IMR-90 (cell line): ENCODE measurements around the gene OR13G1. TPM values are rescaled to one million over a fixed set of nuclear protein-coding genes. Genes with fewer than 3 reads are reported as not detected.

ENCODE experiments used
- ATAC-seq: fragments of 200-7000 bp; cut with Tn5 transposase; 2 replicates; pipeline ENCODE4 v1.9.1; 2020; ENCODE audit warnings: low read depth, mild to moderate bottlenecking, moderate library complexity
- BruUV-seq: library from RNA; stranded (reverse); fragments of 400-500 nt; replicated peaks from 2 replicates; lab custom pipeline; 2021; lab: Mats Ljungman, UMichigan
- CTCF ChIA-PET: fragments of 300-600 bp; formaldehyde crosslinking; extraction: SDS; loops from one replicate; lab custom pipeline; 2021; ENCODE audit warnings: antibody characterized with exemption; lab: Yijun Ruan, JAX
- POLR2A ChIA-PET: fragments of 300-600 bp; sonication (Branson Sonifier 250); formaldehyde crosslinking; loops from one replicate; lab custom pipeline; 2022; ENCODE audit warnings: antibody characterized with exemption; ENCODE audit not compliant: unreplicated experiment; lab: Charles Lee
- DNase-seq: peaks from one replicate; pipeline ENCODE4 v3.0.0; 2013
- H2AFZ ChIP-seq: replicated peaks from 2 replicates; pipeline ENCODE3; 2013; ENCODE audit warnings: low read length, mild to moderate bottlenecking; ENCODE audit not compliant: poor library complexity
- H2AK5ac ChIP-seq: 2 replicates; pipeline ENCODE4 v1.6.1; 2013; ENCODE audit warnings: low read depth, low read length, inconsistent platforms
- H2AK9ac ChIP-seq: replicated peaks from 2 replicates; pipeline ENCODE3; 2013; ENCODE audit warnings: mild to moderate bottlenecking, low read depth, low read length, moderate library complexity; ENCODE audit not compliant: poor library complexity
- H2BK120ac ChIP-seq: 2 replicates; pipeline ENCODE4 v1.6.1; 2013; ENCODE audit warnings: low read depth, low read length, inconsistent platforms
- H2BK15ac ChIP-seq: 3 replicates; pipeline ENCODE4 v1.6.1; 2013; ENCODE audit warnings: low read depth, low read length, inconsistent platforms
- H2BK20ac ChIP-seq: 2 replicates; pipeline ENCODE4 v1.6.1; 2013; ENCODE audit warnings: low read depth, mild to moderate bottlenecking, inconsistent platforms, low read length, moderate library complexity
- H2BK5ac ChIP-seq: 2 replicates; pipeline ENCODE4 v1.6.1; 2013; ENCODE audit warnings: mild to moderate bottlenecking, low read depth, low read length, inconsistent platforms; ENCODE audit not compliant: poor library complexity, severe bottlenecking
- H3K14ac ChIP-seq: replicated peaks from 2 replicates; pipeline ENCODE4 v1.6.1; 2013; ENCODE audit warnings: low read depth, low read length, inconsistent platforms
- H3K18ac ChIP-seq: 2 replicates; pipeline ENCODE4 v1.6.1; 2013; ENCODE audit warnings: low read depth, low read length, control low read depth
- H3K23ac ChIP-seq: 2 replicates; pipeline ENCODE4 v1.6.1; 2013; ENCODE audit warnings: low read depth, low read length, inconsistent platforms
- H3K27ac ChIP-seq: 2 replicates; pipeline ENCODE4 v1.5.1; 2013; ENCODE audit warnings: mild to moderate bottlenecking, control low read depth, low read length; ENCODE audit not compliant: insufficient read depth
- H3K27me3 ChIP-seq: 2 replicates; pipeline ENCODE4 v1.6.1; 2013; ENCODE audit warnings: low read length; ENCODE audit not compliant: control insufficient read depth, insufficient read depth
- H3K36me3 ChIP-seq: 2 replicates; pipeline ENCODE4 v1.6.1; 2013; ENCODE audit warnings: low read length, mixed read lengths; ENCODE audit not compliant: control insufficient read depth, insufficient read depth
- H3K4ac ChIP-seq: 2 replicates; pipeline ENCODE4 v1.6.1; 2013; ENCODE audit warnings: low read depth, low read length, inconsistent platforms
- H3K4me1 ChIP-seq: 2 replicates; pipeline ENCODE4 v1.6.1; 2013; ENCODE audit warnings: low read length, mixed read lengths; ENCODE audit not compliant: control insufficient read depth, insufficient read depth
- H3K4me2 ChIP-seq: 2 replicates; pipeline ENCODE4 v1.6.1; 2013; ENCODE audit warnings: low read depth, mild to moderate bottlenecking, control low read depth, low read length, moderate library complexity
- H3K4me3 ChIP-seq: 2 replicates; pipeline ENCODE4 v1.5.1; 2013; ENCODE audit warnings: low read depth, mild to moderate bottlenecking, control low read depth, low read length, moderate library complexity; ENCODE audit not compliant: insufficient read depth
- H3K56ac ChIP-seq: 2 replicates; pipeline ENCODE4 v1.6.1; 2013; ENCODE audit warnings: low read length, inconsistent platforms; ENCODE audit not compliant: insufficient read depth; ENCODE audit errors: extremely low read depth
- H3K79me1 ChIP-seq, 2 experiments: 2 replicates each; pipeline ENCODE4 v1.6.1; 2013; ENCODE audit warnings: low read length in 2 of 2, inconsistent platforms in 1 of 2, low read depth in 1 of 2
- H3K9ac ChIP-seq: 2 replicates; pipeline ENCODE4 v1.6.1; 2013; ENCODE audit warnings: low read depth, low read length, control low read depth
- H3K9me1 ChIP-seq: 2 replicates; pipeline ENCODE4 v1.6.1; 2013; ENCODE audit warnings: low read length, inconsistent platforms; ENCODE audit not compliant: insufficient read depth
- H3K9me3 ChIP-seq: 2 replicates; pipeline ENCODE4 v1.6.1; 2013; ENCODE audit warnings: low read length; ENCODE audit not compliant: control insufficient read depth, insufficient read depth
- H4K20me1 ChIP-seq: 2 replicates; pipeline ENCODE4 v1.6.1; 2013; ENCODE audit warnings: low read length, inconsistent platforms; ENCODE audit not compliant: insufficient read depth
- H4K5ac ChIP-seq: 2 replicates; pipeline ENCODE4 v1.6.1; 2013; ENCODE audit warnings: mild to moderate bottlenecking, low read depth, low read length, control low read depth
- H4K8ac ChIP-seq, 2 experiments: 2 replicates each; pipeline ENCODE4 v1.6.1; 2013; ENCODE audit warnings: low read depth in 2 of 2, low read length in 2 of 2, control low read depth in 1 of 2, inconsistent platforms in 1 of 2
- H4K91ac ChIP-seq: 2 replicates; pipeline ENCODE4 v1.6.1; 2013; ENCODE audit warnings: low read depth, low read length, inconsistent platforms; ENCODE audit not compliant: insufficient read depth
- BHLHE40 ChIP-seq: fragments of 150-350 bp; IDR thresholded peaks from 2 replicates; pipeline ENCODE4 v1.6.1; 2016; ENCODE audit warnings: mild to moderate bottlenecking, low read depth, low read length
- CEBPB ChIP-seq: IDR thresholded peaks from 2 replicates; pipeline ENCODE4 v1.6.1; 2012; ENCODE audit warnings: low read depth, low read length, improper control_type of control experiment
- CTCF ChIP-seq: conservative IDR thresholded peaks from 2 replicates; pipeline ENCODE4 v1.5.1; 2012; ENCODE audit warnings: mild to moderate bottlenecking, low read depth, low read length, improper control_type of control experiment
- ELK1 ChIP-seq: fragments of 150-350 bp; IDR thresholded peaks from 2 replicates; pipeline ENCODE4 v1.6.1; 2016; ENCODE audit warnings: low read depth, mild to moderate bottlenecking, low read length, moderate library complexity, borderline replicate concordance
- FOS ChIP-seq: fragments of 150-350 bp; IDR thresholded peaks from 2 replicates; pipeline ENCODE4 v1.6.1; 2016; ENCODE audit warnings: low read depth, low read length
- MAZ ChIP-seq: IDR thresholded peaks from 2 replicates; pipeline ENCODE4 v1.6.1; 2012; ENCODE audit warnings: low read depth, mild to moderate bottlenecking, low read length, improper control_type of control experiment, moderate library complexity, borderline replicate concordance
- MXI1 ChIP-seq: IDR thresholded peaks from 2 replicates; pipeline ENCODE4 v1.6.1; 2012; ENCODE audit warnings: low read depth, mild to moderate bottlenecking, low read length, moderate library complexity, borderline replicate concordance
- POLR2A ChIP-seq: IDR thresholded peaks from 2 replicates; pipeline ENCODE4 v1.6.1; 2012; ENCODE audit warnings: mild to moderate bottlenecking, low read depth, low read length
- RAD21 ChIP-seq: IDR thresholded peaks from 2 replicates; pipeline ENCODE4 v1.6.1; 2012; ENCODE audit warnings: low read length, improper control_type of control experiment
- RCOR1 ChIP-seq: IDR thresholded peaks from 2 replicates; pipeline ENCODE4 v1.6.1; 2012; ENCODE audit warnings: mild to moderate bottlenecking, low read length, improper control_type of control experiment; ENCODE audit not compliant: insufficient replicate concordance
- RFX5 ChIP-seq: IDR thresholded peaks from 2 replicates; pipeline ENCODE4 v1.8.0; 2012; ENCODE audit warnings: low read depth, mild to moderate bottlenecking, low read length, moderate library complexity
- USF2 ChIP-seq: fragments of 150-350 bp; IDR thresholded peaks from 2 replicates; pipeline ENCODE4 v1.6.1; 2017; ENCODE audit warnings: mild to moderate bottlenecking, antibody characterized with exemption, low read length, low read depth
- WGBS, 2 experiments: methylation state at CpG; one replicate each; pipeline versions ENCODE4 v1.1.5 to v1.1.7; 2013; ENCODE audit warnings: missing lambda C conversion rate in 2 of 2; ENCODE audit not compliant: insufficient read length in 1 of 2; ENCODE audit errors: extremely low coverage in 2 of 2; 5-methylcytosine and 5-hydroxymethylcytosine counted together
- dilution Hi-C: fragments of 300-500 bp; cut with HindIII; formaldehyde crosslinking; loops from one replicate; pipeline ENCODE4 v1.14.3; 2018; ENCODE audit warnings: low sequenced_read_pairs; ENCODE audit not compliant: unreplicated experiment
- in situ Hi-C: fragments of 300-500 bp; cut with MboI; formaldehyde crosslinking; loops from 3 replicates; pipeline ENCODE4 v1.14.3; 2019; ENCODE audit warnings: low sequenced_read_pairs, inconsistent platforms, mixed read lengths
- intact Hi-C: fragments of 100-400 bp; cut with micrococcal nuclease; formaldehyde crosslinking; loops from 2 replicates; pipeline ENCODE4 v1.10.0; 2022
- polyA plus RNA-seq, 3 experiments: library from polyadenylated mRNA; depleted of rRNA; stranded (reverse); fragments of >200 nt; gene quantifications; 2 replicates each; pipeline ENCODE4 v1.2.3, GENCODE V29; 2012; ENCODE audit warnings: low replicate concordance in 1 of 3
- total RNA-seq: library from RNA; depleted of rRNA; stranded (reverse); fragments of >200 nt; gene quantifications from 2 replicates; pipeline ENCODE4 v1.2.3, GENCODE V29; 2012

Gene OR13G1
- total and polyA plus RNA-seq, 2 of the 4 experiments (the other 2 are of a cell fraction) = not detected

GRCh38 chr1:247721222-247721621 lies 41.7 kb upstream of the OR13G1 start:
- Histone ChIP-seq H2AK9ac (no peak overlapping the region), H3K14ac (no peak overlapping the region), H4K20me1 (no peaks in the 10 kb centered on the region), H3K4me1 (no peaks in the 10 kb centered on the region), H3K56ac (no peak overlapping the region), H3K23ac (no peak overlapping the region), H3K4me2 (no peak overlapping the region), H2BK15ac (no peak overlapping the region), H3K9me3 (peaks cover 6% of the 10 kb centered on the region), H3K18ac (no peak overlapping the region), H2AK5ac (no peak overlapping the region), H3K27ac (no peak overlapping the region), H3K9me1 (no peaks in the 10 kb centered on the region), H3K4me3 (no peak overlapping the region), H3K79me1 (no peaks in the 10 kb centered on the region), H4K91ac (no peak overlapping the region), H2BK120ac (no peak overlapping the region), H3K4ac (no peak overlapping the region), H4K5ac (no peak overlapping the region), H2BK5ac (no peak overlapping the region), H3K9ac (no peak overlapping the region), H4K8ac (no peak overlapping the region), H2AFZ (no peak overlapping the region), H2BK20ac (no peak overlapping the region), H3K27me3 (no peaks in the 10 kb centered on the region), H3K36me3 (no peaks in the 10 kb centered on the region)
- no peak for DNase-seq
- no TSS peak for BruUV-seq
- TF ChIP-seq ELK1 (no peak), CTCF (no peak), MAZ (no peak), RCOR1 (no peak), RAD21 (no peak), MXI1 (no peak), FOS (no peak), POLR2A (no peak), USF2 (no peak), CEBPB (no peak), BHLHE40 (no peak), RFX5 (no peak)
- WGBS, 2 experiments = no CpG with 5 or more reads among the region's 4 CpGs
- no peak for ATAC-seq
- dilution Hi-C loops = no loop called here
- CTCF ChIA-PET = no interaction called here
- in situ Hi-C loops = no loop called here
- intact Hi-C loops = no loop called here
- POLR2A ChIA-PET = no interaction called here
